SU-DHL-6 (cell line): ENCODE data around the gene CRYBG1.
"Not testable (repeated sequence)": the region's sequence is repeated elsewhere in the genome, so short reads cannot be mapped to it uniquely, and the experiment has no call there.

Source experiments
- H2AFZ ChIP-seq: fragments of 200-600 bp; sonication (generic); 2 replicates; pipeline ENCODE4 v1.6.1; 2014; ENCODE audit warnings: low read depth, mild to moderate bottlenecking, moderate library complexity, mixed read lengths, antibody characterized with exemption, low read length; ENCODE audit not compliant: severe bottlenecking
- H3F3A ChIP-seq: fragments of 200-600 bp; shearing (Covaris generic); 2 replicates; pipeline ENCODE4 v1.6.0; 2016; ENCODE audit warnings: antibody characterized with exemption, mild to moderate bottlenecking; ENCODE audit not compliant: insufficient read depth
- H3K27ac ChIP-seq: fragments of 200-600 bp; sonication (generic); 2 replicates; pipeline ENCODE4 v1.5.1; 2016; ENCODE audit warnings: low read depth, mild to moderate bottlenecking, low read length, moderate library complexity, mixed read lengths
- H3K27me3 ChIP-seq: fragments of 200-600 bp; sonication (generic), shearing (Covaris generic); 2 replicates; pipeline ENCODE4 v1.6.0; 2014; ENCODE audit warnings: mild to moderate bottlenecking, low read length
- H3K36me3 ChIP-seq: fragments of 200-600 bp; sonication (generic); 2 replicates; pipeline ENCODE4 v1.6.1; 2014; ENCODE audit warnings: mild to moderate bottlenecking, low read length, mixed read lengths
- H3K4me2 ChIP-seq: fragments of 300-600, 200-600 bp; shearing (Covaris generic), sonication (generic); 2 replicates; pipeline ENCODE4 v1.6.0; 2014; ENCODE audit warnings: low read length, low read depth, mild to moderate bottlenecking; ENCODE audit not compliant: poor library complexity, severe bottlenecking
- H3K4me3 ChIP-seq: fragments of 200-600 bp; sonication (generic); 2 replicates; pipeline ENCODE4 v1.5.1; 2014; ENCODE audit warnings: antibody characterized with exemption, low read length, mild to moderate bottlenecking, mixed read lengths; ENCODE audit not compliant: insufficient read depth, poor library complexity, severe bottlenecking
- H3K79me2 ChIP-seq: fragments of 200-600 bp; sonication (generic); 2 replicates; pipeline ENCODE4 v1.6.1; 2014; ENCODE audit warnings: mild to moderate bottlenecking, low read length, moderate library complexity; ENCODE audit not compliant: insufficient read depth
- H3K9ac ChIP-seq: fragments of 200-600 bp; sonication (generic); 2 replicates; pipeline ENCODE4 v1.7.0; 2014; ENCODE audit warnings: mild to moderate bottlenecking, low read length
- H3K9me2 ChIP-seq: fragments of 200-600 bp; sonication (generic); replicated peaks from 2 replicates; pipeline ENCODE4 v1.6.1; 2014; ENCODE audit warnings: low read length; ENCODE audit not compliant: insufficient read depth
- H3K9me3 ChIP-seq: fragments of 200-600 bp; sonication (generic); 2 replicates; pipeline ENCODE4 v1.6.1; 2014; ENCODE audit warnings: low read length, mixed read lengths; ENCODE audit not compliant: insufficient read depth
- H4K20me1 ChIP-seq: fragments of 200-600 bp; sonication (generic); 2 replicates; pipeline ENCODE4 v1.6.1; 2014; ENCODE audit warnings: low read depth, mild to moderate bottlenecking, antibody characterized with exemption, low read length, moderate library complexity, mixed read lengths
- CTCF ChIP-seq: fragments of 200-600 bp; sonication (generic); IDR thresholded peaks from one replicate; pipeline ENCODE4 v1.5.1; 2017; ENCODE audit warnings: antibody characterized with exemption, mild to moderate bottlenecking, low read length, moderate library complexity; ENCODE audit not compliant: insufficient read depth, poor library complexity, severe bottlenecking
- EZH2phosphoT487 ChIP-seq: fragments of 200-600 bp; sonication (generic), shearing (Covaris generic); conservative IDR thresholded peaks from 2 replicates; pipeline ENCODE4 v1.6.1; 2018; ENCODE audit warnings: mild to moderate bottlenecking, antibody characterized with exemption, low read length, moderate library complexity, mixed read lengths

The CRYBG1 gene

DNA sequence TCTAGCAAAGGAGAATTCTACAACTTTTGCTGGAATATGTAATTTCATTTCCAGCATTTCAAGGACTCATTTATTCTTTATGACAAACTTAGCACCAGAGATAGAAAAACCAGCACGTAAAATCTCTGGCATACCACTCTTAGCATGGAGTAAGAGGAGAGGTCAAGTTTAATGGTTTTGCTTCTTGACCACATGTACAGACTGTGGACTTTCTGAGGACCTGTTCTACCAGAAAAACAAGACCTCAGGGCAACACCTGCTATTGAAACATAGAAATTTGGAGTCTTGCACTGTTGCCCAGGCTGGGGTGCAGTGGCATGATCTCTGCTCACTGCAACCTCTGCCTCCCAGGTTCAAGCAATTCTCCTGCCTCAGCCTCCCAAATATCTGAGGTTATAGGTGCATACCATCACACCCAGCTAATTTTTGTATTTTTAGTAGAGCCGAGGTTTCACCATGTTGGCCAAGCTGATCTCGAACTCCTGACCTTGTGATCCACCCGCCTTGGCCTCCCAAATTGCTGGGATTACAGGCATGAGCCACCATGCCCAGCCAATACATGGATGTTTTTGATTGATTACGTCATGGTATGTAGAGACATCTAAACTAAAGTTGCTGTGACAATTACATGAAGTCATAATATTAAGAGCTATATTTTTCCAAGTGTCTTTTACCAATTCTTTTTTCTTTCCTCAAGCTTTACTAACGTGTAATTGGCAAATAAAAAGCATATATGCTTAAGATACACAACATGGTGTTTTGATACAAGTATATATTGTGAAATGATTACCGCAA, 36.1 kb downstream of the CRYBG1 start:
- no peaks in the 10 kb centered on the region for H3K9me2 ChIP-seq
- no peaks in the 10 kb centered on the region for H3K27me3 ChIP-seq
- no peak overlapping the region for H3K4me2 ChIP-seq
- no peaks in the 10 kb centered on the region for H3K9me3 ChIP-seq
- TF ChIP-seq EZH2phosphoT487, result no peak
- no peak for TF ChIP-seq CTCF
- H3F3A ChIP-seq, result no peaks in the 10 kb centered on the region
- no peak overlapping the region for H2AFZ ChIP-seq
- H3K4me3 ChIP-seq, result no peak overlapping the region
- H3K9ac ChIP-seq, result no peak overlapping the region
- H3K27ac ChIP-seq, result no peak overlapping the region
- H3K79me2 ChIP-seq, result no peaks in the 10 kb centered on the region
- H3K36me3 ChIP-seq, result no peaks in the 10 kb centered on the region
- no peaks in the 10 kb centered on the region for H4K20me1 ChIP-seq

DNA sequence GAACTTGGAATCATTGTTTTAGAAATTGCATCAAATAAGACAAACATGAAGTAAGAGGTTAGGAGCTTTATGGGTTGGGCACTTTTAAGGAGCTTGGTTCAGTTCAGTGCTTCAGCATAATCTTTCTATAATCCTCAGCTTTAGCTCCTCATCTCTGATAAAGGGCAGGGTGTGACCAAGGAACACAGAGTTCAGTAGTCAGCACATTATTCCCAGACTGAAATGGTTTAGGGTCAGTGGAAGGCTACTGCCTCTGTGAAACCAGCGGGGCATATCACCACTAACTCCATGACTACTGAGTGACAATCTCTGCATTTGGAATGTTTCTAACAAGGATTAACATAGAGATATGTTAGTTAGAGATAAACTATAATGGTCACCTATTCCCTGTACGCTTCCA, 36.9 kb downstream of the CRYBG1 start:
- no peaks in the 10 kb centered on the region for H3K9me2 ChIP-seq
- no peak overlapping the region for H3K4me2 ChIP-seq
- H3K27me3 ChIP-seq, result no peaks in the 10 kb centered on the region
- H4K20me1 ChIP-seq, result no peaks in the 10 kb centered on the region
- H3K4me3 ChIP-seq, result no peak overlapping the region
- no peak overlapping the region for H3K27ac ChIP-seq
- TF ChIP-seq CTCF, result no peak
- TF ChIP-seq EZH2phosphoT487, result no peak
- no peak overlapping the region for H3K9ac ChIP-seq
- no peak overlapping the region for H2AFZ ChIP-seq
- no peaks in the 10 kb centered on the region for H3K9me3 ChIP-seq
- H3F3A ChIP-seq, result no peaks in the 10 kb centered on the region
- H3K79me2 ChIP-seq, result no peaks in the 10 kb centered on the region
- no peaks in the 10 kb centered on the region for H3K36me3 ChIP-seq

- Histone ChIP-seq H3F3A (no peaks in the 10 kb centered on the region), H3K4me2 (no peak overlapping the region), H2AFZ (no peak overlapping the region), H3K36me3 (no peaks in the 10 kb centered on the region), H3K9me3 (no peaks in the 10 kb centered on the region), H3K9me2 (no peaks in the 10 kb centered on the region), H3K79me2 (no peaks in the 10 kb centered on the region), H3K27ac (no peak overlapping the region), H3K27me3 (no peaks in the 10 kb centered on the region), H3K9ac (no peak overlapping the region), H3K4me3 (no peak overlapping the region), H4K20me1 (no peaks in the 10 kb centered on the region)
- no peak for TF ChIP-seq CTCF
- no peak for TF ChIP-seq EZH2phosphoT487
Observed at GRCh38 chr6:106398621-106399020, 38.1 kb downstream of the CRYBG1 start.

- not testable (repeated sequence) for H3K27ac ChIP-seq, H4K20me1 ChIP-seq, H3K79me2 ChIP-seq, H3K36me3 ChIP-seq, H3K9me3 ChIP-seq, H3K9ac ChIP-seq, H3K27me3 ChIP-seq, H3F3A ChIP-seq, H3K9me2 ChIP-seq, H2AFZ ChIP-seq, H3K4me3 ChIP-seq, H3K4me2 ChIP-seq
Observed at GRCh38 chr6:106405044-106405443, 44.5 kb downstream of the CRYBG1 start.
